ENCODE data around the gene PMPCA. TPM values are rescaled to one million over a fixed set of nuclear protein-coding genes. Genes with fewer than 3 reads are reported as not detected.

PMPCA gene
- total RNA-seq, 1 experiment from 2014 or later, result 87.1 TPM

- Histone ChIP-seq H3K4me3 (no peak overlapping the region), H3K27me3 (no peaks in the 10 kb centered on the region), H3K27ac (no peak overlapping the region), H3K9me3 (replicated peaks) (no peaks in the 10 kb centered on the region), H3K4me1 (peaks cover 17% of the 10 kb centered on the region), H3K36me3 (peaks cover 90% of the 10 kb centered on the region)
- DNase-seq, result no peak
These were observed 61.5 kb downstream of the PMPCA start for GRCh38 chr9:136471802-136472487.

DNA sequence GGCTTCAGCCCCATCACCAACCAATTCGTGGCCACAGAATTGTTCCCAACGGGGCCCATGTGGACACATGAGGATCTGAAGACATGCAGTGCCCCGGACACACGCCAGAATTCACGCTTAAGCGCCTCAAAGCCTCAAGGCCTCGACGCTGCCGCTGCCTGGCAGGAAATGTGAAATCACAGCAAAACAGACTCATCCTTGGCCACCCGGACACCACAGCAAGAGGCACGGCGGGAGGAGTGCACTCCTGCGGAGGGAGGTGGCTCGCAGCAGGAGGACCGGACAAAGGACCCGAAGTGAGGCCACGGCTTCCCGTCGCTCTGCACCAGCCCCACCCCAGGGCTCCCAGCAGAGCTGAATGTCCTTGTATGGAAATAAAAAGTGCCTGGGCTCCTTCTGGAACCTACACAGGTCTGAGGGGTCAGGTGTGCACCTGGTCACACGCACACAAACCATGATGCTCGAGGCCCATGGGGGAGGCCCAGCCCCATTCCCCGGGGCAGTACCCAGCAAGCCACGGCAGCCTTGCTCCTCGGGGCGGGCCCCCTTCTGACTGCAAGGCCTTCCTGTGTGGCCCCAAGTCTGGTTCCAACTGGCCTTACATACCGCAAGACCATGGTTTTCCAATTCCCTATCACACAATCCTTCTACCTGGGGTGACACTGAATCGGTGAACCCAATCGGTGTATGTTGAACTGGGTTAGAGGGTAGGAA, 62.3 kb downstream of the PMPCA start:
- Histone ChIP-seq H3K27ac (no peak overlapping the region), H3K4me1 (peaks cover 15% of the 10 kb centered on the region), H3K9me3 (replicated peaks) (no peaks in the 10 kb centered on the region), H3K4me3 (no peak overlapping the region), H3K36me3 (peaks cover 93% of the 10 kb centered on the region), H3K27me3 (no peaks in the 10 kb centered on the region)
- DNase-seq, result no peak

DNA sequence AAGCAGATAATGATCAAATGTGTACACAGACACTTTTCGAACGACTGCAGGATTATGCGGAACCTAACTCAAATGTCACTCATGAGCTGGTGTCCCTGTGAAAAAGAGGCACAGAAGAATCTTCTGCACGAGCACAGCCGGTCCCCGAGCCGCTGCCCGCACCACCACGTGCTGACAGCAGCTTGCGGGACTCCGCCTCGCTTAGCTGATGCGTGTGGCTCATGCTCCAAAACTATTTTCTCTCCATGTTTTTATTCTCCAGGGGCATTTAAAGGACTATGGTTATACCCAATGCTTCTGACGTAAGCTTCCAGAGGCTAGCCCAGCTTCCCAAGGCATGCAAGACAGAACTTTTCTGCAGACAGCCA, 62.9 kb downstream of the PMPCA start:
- H3K9me3 ChIP-seq (replicated peaks), result no peaks in the 10 kb centered on the region
- H3K4me1 ChIP-seq, result peaks cover 11% of the 10 kb centered on the region
- H3K27me3 ChIP-seq, result no peaks in the 10 kb centered on the region
- no peak for DNase-seq
- no peak overlapping the region for H3K4me3 ChIP-seq
- H3K27ac ChIP-seq, result no peak overlapping the region
- peaks cover 88% of the 10 kb centered on the region for H3K36me3 ChIP-seq

Other genes starting within 250 kb of the PMPCA start
- not detected in 2 replicates for gene LHX3, start 205.5 kb upstream of the PMPCA start, total RNA-seq (2014; rRNA removed; shearing (Covaris generic))
- 43.8 and 48.0 TPM in 2 replicates for gene QSOX2, start 164.8 kb upstream of the PMPCA start, total RNA-seq (2014; rRNA removed; shearing (Covaris generic))
- gene CCDC187, start 106.6 kb upstream of the PMPCA start, total RNA-seq (2014; rRNA removed; shearing (Covaris generic)), result 0.05 TPM in 1 of 2 replicates, not detected in the other
- 52.5 and 57.2 TPM in 2 replicates for gene GPSM1, start 83.1 kb upstream of the PMPCA start, total RNA-seq (2014; rRNA removed; shearing (Covaris generic))
- gene DNLZ, start 46.9 kb upstream of the PMPCA start, total RNA-seq (2014; rRNA removed; shearing (Covaris generic)), result 17.0 and 19.4 TPM in 2 replicates
- gene CARD9, start 37.0 kb upstream of the PMPCA start, total RNA-seq (2014; rRNA removed; shearing (Covaris generic)), result 8.8 and 11.8 TPM in 2 replicates
- 7.5 and 8.9 TPM in 2 replicates for gene SNAPC4, start 10.5 kb upstream of the PMPCA start, total RNA-seq (2014; rRNA removed; shearing (Covaris generic))
- 56.5 and 72.0 TPM in 2 replicates for gene ENTR1, start within 50 bp of the PMPCA start, total RNA-seq (2014; rRNA removed; shearing (Covaris generic))
- gene INPP5E, start 29.2 kb downstream of the PMPCA start, total RNA-seq (2014; rRNA removed; shearing (Covaris generic)), result 14.3 and 18.3 TPM in 2 replicates
- 44.5 and 47.7 TPM in 2 replicates for gene SEC16A, start 72.4 kb downstream of the PMPCA start, total RNA-seq (2014; rRNA removed; shearing (Covaris generic))
- 25.8 and 28.5 TPM in 2 replicates for gene NOTCH1, start 135.4 kb downstream of the PMPCA start, total RNA-seq (2014; rRNA removed; shearing (Covaris generic))